GM18951 (cell line): ENCODE data around the gene MORN1.
"Not testable (repeated sequence)": the region's sequence is repeated elsewhere in the genome, so short reads cannot be mapped to it uniquely, and the experiment has no call there.

Experiments
- POLR2A ChIP-seq: IDR thresholded peaks from 4 replicates; pipeline ENCODE4 v1.6.1; 2011; ENCODE audit warnings: mild to moderate bottlenecking; ENCODE audit not compliant: insufficient read length, insufficient read depth; ENCODE audit errors: extremely low read depth
- in situ Hi-C: fragments of 300-500 bp; cut with MboI; formaldehyde crosslinking; loops from one replicate; pipeline ENCODE4 v1.12.0; 2022; ENCODE audit warnings: low sequenced_read_pairs, mixed read lengths, inconsistent platforms; ENCODE audit not compliant: unreplicated experiment

Gene MORN1

GRCh38 chr1:2303016-2303775, 88.2 kb downstream of the MORN1 start:
- in situ Hi-C loops: no loop called here
- no peak for TF ChIP-seq POLR2A

GRCh38 chr1:2302292-2302925, 88.9 kb downstream of the MORN1 start:
- TF ChIP-seq POLR2A: no peak
- in situ Hi-C loops: no loop called here

GRCh38 chr1:2301607-2302291, 89.6 kb downstream of the MORN1 start:
- TF ChIP-seq POLR2A: no peak
- in situ Hi-C loops: no loop called here

- TF ChIP-seq POLR2A: peak; percentile 44
- in situ Hi-C loops: no loop called here
These were observed 90.3 kb downstream of the MORN1 start for GRCh38 chr1:2300851-2301606.

DNA sequence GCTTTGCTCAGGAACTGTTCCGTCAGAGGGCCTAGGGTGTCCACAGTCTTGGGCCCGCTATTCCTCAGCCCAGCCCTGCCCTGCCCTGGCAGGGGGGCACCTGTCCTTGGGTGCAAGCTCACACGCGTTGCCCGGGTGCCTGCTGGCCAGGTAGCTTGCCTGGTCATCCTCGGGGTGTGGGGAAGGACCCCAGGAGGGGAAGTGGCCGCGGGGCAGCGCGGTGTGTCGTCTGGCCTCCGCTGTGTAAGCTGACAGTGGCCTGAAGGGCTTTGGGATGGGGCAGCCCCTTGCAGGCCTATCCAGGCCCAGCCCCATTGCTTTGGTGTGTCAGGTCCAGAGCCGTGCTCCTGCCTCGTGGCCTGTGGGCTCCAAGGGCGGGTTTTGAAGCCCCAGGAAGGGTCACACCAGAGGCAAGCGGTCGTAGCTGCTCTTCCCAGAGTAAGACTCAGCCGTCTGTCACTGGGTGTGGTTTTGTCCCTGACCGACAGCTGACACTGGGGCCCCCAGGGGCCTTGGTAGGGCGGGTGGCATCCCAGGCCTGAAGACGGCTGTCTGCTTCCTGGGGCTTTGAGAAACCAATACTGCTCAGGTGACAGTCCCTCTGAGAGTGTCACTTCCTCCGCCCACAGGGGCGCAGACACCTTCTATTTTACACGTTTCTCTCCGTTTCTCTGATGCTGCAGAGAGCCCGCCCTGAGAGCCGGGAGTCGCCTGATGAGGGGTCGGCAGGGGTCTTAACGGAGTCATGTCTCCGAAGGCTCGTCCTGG, 91.2 kb downstream of the MORN1 start:
- peak; percentile 48 for TF ChIP-seq POLR2A
- in situ Hi-C loops: no loop called here

GRCh38 chr1:2299131-2299627, 92.2 kb downstream of the MORN1 start:
- in situ Hi-C loops: no loop called here
- TF ChIP-seq POLR2A: no peak

DNA sequence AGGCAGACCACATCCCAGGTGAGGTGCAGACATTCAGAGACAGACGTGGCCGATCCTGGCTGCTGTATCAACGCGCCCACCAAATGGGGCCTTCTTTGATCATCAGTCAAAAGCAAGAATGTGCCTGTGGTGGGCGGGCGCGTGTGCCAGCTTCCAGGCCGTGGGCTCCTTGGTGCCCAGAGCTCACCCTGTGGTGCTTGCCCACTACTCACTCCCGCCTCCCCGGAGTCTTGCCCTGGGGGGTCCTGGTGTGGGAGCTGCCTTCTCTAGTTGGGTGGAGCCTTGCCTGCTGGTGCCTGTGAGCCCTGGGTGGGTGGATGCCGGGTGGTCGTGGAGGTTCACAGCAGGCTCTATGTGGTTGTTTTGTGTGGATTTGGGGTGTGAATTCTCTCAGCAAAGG, 92.7 kb downstream of the MORN1 start:
- in situ Hi-C loops: no loop called here
- no peak for TF ChIP-seq POLR2A

DNA sequence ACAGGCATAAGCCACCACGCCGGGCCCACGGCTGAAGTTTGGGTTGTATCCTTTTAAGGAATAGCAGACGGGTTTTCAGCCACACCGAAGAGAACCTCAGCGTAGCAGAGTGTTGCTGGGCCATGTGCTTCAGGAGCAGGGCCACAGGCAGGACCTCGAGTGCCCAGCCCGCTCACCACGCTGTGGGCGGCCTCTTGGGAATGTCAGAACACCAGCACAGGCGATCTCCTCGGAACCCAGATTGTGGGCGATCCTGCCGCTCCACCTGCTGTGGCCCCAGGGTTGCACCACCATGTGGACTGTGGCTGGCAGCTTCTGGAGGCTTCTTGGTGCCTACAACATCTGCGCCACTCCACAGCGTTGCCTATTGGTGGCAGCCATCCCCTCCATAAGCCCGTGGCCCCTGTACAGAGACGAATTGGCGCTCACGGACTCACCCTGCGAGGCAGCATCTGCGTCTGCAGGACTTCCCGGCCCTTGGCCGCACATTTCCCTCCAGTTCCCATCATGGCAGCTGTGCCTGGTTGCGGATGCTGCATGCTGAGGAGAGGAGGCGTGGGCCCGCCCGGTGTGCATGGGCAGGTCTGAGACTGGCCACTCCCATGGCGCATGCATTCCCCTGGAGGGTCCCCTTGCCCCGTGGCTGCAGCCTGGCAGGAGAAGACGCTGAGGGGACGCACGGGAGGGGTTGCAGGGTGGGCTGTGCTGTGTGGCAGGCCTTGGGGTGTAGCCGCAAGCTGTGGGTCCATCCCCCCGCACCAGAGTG, 93.9 kb downstream of the MORN1 start:
- in situ Hi-C loops: no loop called here
- no peak for TF ChIP-seq POLR2A

DNA sequence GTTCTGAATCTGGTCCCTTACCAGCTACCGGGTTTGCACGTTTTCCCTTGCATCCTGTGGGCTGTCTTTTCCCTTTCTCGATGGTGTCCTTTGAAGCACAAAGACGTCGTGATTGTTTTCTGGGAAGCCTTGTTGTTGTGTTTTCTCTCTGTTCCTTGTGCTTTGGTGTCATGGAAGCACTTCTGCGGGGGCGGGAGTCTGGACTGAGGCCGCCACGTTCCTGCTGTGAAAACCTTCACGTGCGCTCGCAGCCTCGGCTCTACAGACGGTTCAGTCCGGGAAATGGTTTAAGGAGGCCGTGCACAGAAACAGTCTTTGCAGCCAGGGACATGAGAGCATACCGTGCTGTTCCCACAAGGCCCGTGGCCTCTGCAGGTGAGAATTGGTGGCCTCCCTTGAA, 94.7 kb downstream of the MORN1 start:
- no peak for TF ChIP-seq POLR2A
- in situ Hi-C loops: no loop called here

DNA sequence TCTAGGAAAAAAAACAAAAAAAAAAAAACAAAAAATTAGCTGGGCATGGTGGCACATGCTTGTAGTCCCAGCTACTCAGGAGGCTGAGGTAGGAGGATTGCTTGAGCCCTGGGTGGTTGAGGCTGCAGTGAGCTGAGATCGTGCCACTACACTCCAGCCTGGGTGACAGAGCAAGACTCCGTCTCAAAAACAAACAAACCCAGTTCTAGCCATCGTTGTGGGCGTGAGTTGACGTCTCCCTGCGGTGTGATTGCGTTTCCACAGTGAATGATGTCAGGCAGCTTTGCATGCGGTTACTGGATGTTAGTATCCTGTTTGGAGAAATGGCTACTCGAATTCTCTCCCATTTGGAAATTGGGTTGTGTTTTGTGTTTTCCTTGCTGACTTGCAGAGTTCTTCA, 95.1 kb downstream of the MORN1 start:
- in situ Hi-C loops: not testable (repeated sequence)

DNA sequence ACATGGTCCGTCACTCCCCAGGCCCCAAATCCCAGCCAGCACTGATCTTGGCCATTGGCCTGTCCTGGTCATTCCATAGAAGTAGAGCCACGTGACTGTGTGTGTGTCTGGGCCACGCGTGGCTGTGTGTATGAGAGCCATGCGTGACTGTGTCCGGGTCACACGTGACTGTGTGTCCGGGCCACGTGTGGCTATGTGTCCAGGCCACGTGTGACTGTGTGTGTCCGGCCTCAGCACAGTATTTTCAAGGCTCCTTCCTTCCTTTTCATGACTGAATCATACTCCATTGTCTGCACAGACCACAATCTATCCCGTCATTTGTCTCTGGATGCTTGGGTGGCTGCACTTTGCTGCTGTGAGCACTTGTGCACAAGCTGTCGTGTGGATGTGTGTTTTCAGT, 95.8 kb downstream of the MORN1 start:
- in situ Hi-C loops: no loop called here
- TF ChIP-seq POLR2A: no peak

DNA sequence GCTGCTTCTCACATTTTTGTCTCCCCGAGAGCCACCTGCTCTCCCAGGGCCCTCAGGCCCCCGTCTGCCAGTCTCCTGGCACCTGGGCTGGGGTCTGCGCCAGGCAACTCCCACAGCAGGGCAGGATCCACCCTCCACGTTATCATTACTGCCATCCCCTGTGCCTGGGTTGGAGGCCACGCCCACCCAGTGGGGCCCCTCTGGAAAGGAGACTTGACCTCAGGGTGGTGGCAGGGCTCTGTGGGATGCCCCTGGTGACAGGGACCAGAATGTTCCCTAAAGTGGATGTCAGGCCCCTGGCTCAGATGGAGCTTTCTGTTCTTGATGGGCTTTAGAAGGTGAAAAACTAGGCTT, 96.7 kb downstream of the MORN1 start:
- TF ChIP-seq POLR2A: no peak
- in situ Hi-C loops: no loop called here
